Measurements from ENCODE around the gene NTNG2.

The NTNG2 gene

DNA sequence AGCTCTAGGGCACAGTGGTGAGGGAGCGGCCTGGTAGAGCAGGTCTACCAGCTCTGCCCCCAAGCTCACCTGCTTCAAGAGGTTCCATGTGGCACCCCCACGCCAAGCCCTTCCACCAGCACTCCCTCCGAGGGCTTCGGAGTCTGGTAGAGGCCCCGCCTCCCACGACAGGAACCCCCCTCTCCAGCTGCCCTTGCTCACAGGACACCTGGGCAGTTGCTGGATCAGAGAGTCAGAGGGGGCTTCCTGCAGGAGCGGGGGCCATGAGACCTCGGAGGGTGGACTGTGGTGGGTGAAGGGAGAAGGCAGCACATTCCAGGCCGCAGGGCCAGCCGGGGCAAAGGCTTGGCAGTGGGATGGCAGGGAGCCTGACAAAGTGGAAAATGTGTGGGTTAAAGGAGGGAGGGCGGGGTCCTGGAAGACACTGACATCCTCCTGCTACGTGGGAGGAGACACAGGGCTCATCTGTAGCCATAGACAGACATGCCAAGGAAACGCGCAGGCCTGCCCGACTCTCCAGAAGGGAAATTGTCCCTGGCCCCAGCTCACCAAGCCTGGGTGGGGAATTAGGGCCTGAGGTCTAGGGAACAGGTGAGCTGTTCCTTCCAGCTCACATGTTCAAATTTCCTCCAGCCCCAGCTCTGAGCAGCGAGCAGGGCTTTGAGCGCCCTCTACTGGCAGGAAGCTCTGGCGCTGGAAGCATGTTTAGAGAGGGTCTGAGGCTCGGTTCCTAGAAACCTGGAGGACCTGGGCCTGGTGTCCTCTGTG lies 74.2 kb downstream of the NTNG2 start:
- H3K4me3 ChIP-seq (ENCODE audit: extremely low read depth, insufficient read depth, low read length, poor library complexity, severe bottlenecking): no peak overlapping the region
- WGBS, 2 experiments (ENCODE audit: insufficient coverage in 2 of 2): 52 to 54% methylated on average over 11 to 14 of the region's 19 CpGs
- H3K9me3 ChIP-seq (ENCODE audit: control insufficient read depth, low read length): no peaks in the 10 kb centered on the region
- H3K36me3 ChIP-seq (ENCODE audit: control insufficient read depth, insufficient read depth, low read length): no peaks in the 10 kb centered on the region
- H3K4me1 ChIP-seq (ENCODE audit: control insufficient read depth, insufficient read depth, low read length, poor library complexity, severe bottlenecking): no peaks in the 10 kb centered on the region
- H3K27ac ChIP-seq (ENCODE audit: low read depth, low read length, severe bottlenecking): no peak overlapping the region

GRCh38 chr9:132236662-132237311 lies 74.9 kb downstream of the NTNG2 start:
- Histone ChIP-seq H3K27ac (ENCODE audit: low read depth, low read length, severe bottlenecking) (no peak overlapping the region), H3K4me1 (ENCODE audit: control insufficient read depth, insufficient read depth, low read length, poor library complexity, severe bottlenecking) (no peaks in the 10 kb centered on the region), H3K9me3 (ENCODE audit: control insufficient read depth, low read length) (no peaks in the 10 kb centered on the region), H3K36me3 (ENCODE audit: control insufficient read depth, insufficient read depth, low read length) (no peaks in the 10 kb centered on the region), H3K4me3 (ENCODE audit: extremely low read depth, insufficient read depth, low read length, poor library complexity, severe bottlenecking) (no peak overlapping the region)
- WGBS, 2 experiments (ENCODE audit: insufficient coverage in 2 of 2): 71% methylated on average over 16 to 17 of the region's 18 CpGs

GRCh38 chr9:132237481-132237880 lies 75.6 kb downstream of the NTNG2 start:
- no peaks in the 10 kb centered on the region for H3K36me3 ChIP-seq (ENCODE audit: control insufficient read depth, insufficient read depth, low read length)
- no peaks in the 10 kb centered on the region for H3K9me3 ChIP-seq (ENCODE audit: control insufficient read depth, low read length)
- no peak overlapping the region for H3K27ac ChIP-seq (ENCODE audit: low read depth, low read length, severe bottlenecking)
- no peaks in the 10 kb centered on the region for H3K4me1 ChIP-seq (ENCODE audit: control insufficient read depth, insufficient read depth, low read length, poor library complexity, severe bottlenecking)
- H3K4me3 ChIP-seq (ENCODE audit: extremely low read depth, insufficient read depth, low read length, poor library complexity, severe bottlenecking): no peak overlapping the region
- 80 to 90% methylated on average over 6 to 8 of the region's 9 CpGs for WGBS, 2 experiments (ENCODE audit: insufficient coverage in 2 of 2)

- 83 to 91% methylated on average over 16 to 19 of the region's 22 CpGs for WGBS, 2 experiments (ENCODE audit: insufficient coverage in 2 of 2)
- H3K4me3 ChIP-seq (ENCODE audit: extremely low read depth, insufficient read depth, low read length, poor library complexity, severe bottlenecking): no peak overlapping the region
- no peak overlapping the region for H3K27ac ChIP-seq (ENCODE audit: low read depth, low read length, severe bottlenecking)
- peaks cover 2% of the 10 kb centered on the region for H3K4me1 ChIP-seq (ENCODE audit: control insufficient read depth, insufficient read depth, low read length, poor library complexity, severe bottlenecking)
- H3K9me3 ChIP-seq (ENCODE audit: control insufficient read depth, low read length): no peaks in the 10 kb centered on the region
- H3K36me3 ChIP-seq (ENCODE audit: control insufficient read depth, insufficient read depth, low read length): no peaks in the 10 kb centered on the region
Observed at GRCh38 chr9:132238026-132238972, 76.4 kb downstream of the NTNG2 start.

GRCh38 chr9:132238992-132239391 lies 77.1 kb downstream of the NTNG2 start:
- 83 to 86% methylated on average over 19 of the region's 19 CpGs for WGBS, 2 experiments (ENCODE audit: insufficient coverage in 2 of 2)
- Histone ChIP-seq H3K36me3 (ENCODE audit: control insufficient read depth, insufficient read depth, low read length) (no peaks in the 10 kb centered on the region), H3K27ac (ENCODE audit: low read depth, low read length, severe bottlenecking) (no peak overlapping the region), H3K9me3 (ENCODE audit: control insufficient read depth, low read length) (no peaks in the 10 kb centered on the region), H3K4me1 (ENCODE audit: control insufficient read depth, insufficient read depth, low read length, poor library complexity, severe bottlenecking) (peaks cover 5% of the 10 kb centered on the region), H3K4me3 (ENCODE audit: extremely low read depth, insufficient read depth, low read length, poor library complexity, severe bottlenecking) (no peak overlapping the region)

DNA sequence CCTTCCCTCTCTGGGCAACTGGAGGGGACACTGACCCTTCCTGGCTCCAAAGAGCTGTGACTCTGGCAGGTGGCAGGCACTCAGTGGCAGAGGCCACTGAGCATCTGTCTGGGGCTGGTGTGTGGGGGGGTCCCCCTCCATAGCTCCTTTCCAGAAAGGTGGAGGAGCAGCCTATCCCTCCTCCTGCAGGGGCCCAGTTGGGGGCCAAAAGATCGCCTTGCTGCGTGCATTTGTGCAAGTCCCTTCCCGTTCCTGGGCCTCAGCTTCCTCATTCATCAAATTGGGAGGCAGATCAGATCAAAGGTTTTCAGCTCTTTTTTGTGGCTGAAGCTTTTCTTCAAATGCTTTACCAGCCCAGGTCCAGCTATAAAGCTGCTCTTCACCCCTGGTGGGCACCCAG lies 77.7 kb downstream of the NTNG2 start:
- WGBS, 2 experiments (ENCODE audit: insufficient coverage in 2 of 2): 61 to 62% methylated on average over 3 of the region's 3 CpGs
- H3K36me3 ChIP-seq (ENCODE audit: control insufficient read depth, insufficient read depth, low read length): no peaks in the 10 kb centered on the region
- H3K27ac ChIP-seq (ENCODE audit: low read depth, low read length, severe bottlenecking): no peak overlapping the region
- H3K4me3 ChIP-seq (ENCODE audit: extremely low read depth, insufficient read depth, low read length, poor library complexity, severe bottlenecking): no peak overlapping the region
- peaks cover 5% of the 10 kb centered on the region for H3K4me1 ChIP-seq (ENCODE audit: control insufficient read depth, insufficient read depth, low read length, poor library complexity, severe bottlenecking)
- no peaks in the 10 kb centered on the region for H3K9me3 ChIP-seq (ENCODE audit: control insufficient read depth, low read length)

DNA sequence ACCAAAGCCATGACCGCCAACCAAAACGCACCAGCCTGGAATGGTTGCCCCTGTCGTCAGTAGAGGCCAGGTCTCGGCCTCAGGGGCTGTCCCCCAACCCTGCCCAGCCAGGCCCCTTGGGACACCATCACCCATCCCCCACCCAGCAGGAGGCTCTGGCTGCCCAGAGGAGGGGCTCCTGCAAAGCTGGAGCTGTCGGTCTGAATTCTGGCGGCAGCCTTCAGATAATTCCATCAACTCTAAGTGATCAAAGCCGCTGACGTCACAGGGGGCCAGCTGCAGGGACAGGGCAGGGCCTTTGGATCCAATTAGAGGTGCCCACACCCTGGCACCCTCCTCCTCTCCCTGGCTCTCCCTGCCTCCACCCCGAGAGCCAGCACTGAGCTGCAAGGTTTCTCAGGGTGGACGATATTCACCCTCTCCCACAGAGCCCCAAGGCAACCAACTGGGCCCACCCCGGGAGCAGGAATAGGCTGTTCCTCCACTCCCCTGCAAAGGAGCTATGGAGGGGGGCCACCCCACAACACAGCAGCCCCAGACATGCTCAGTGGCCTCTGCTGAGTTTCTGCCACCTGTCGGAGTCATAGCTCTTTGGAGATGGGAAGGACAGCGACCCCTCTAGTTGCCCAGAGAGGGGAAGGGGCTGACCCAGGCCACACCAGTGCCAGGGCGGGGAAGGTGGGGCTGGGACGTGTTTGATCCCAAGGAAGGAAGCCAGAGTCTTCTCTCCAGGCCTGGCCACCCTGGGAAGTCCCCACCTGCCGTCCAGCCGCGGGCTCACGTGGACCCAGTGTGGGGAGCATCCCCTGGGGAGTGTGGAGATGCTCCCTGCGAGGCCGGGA lies 78.4 kb downstream of the NTNG2 start:
- H3K36me3 ChIP-seq (ENCODE audit: control insufficient read depth, insufficient read depth, low read length): no peaks in the 10 kb centered on the region
- H3K4me3 ChIP-seq (ENCODE audit: extremely low read depth, insufficient read depth, low read length, poor library complexity, severe bottlenecking): peak overlapping the region; percentile 39
- peaks cover 9% of the 10 kb centered on the region for H3K4me1 ChIP-seq (ENCODE audit: control insufficient read depth, insufficient read depth, low read length, poor library complexity, severe bottlenecking)
- no peaks in the 10 kb centered on the region for H3K9me3 ChIP-seq (ENCODE audit: control insufficient read depth, low read length)
- WGBS, 2 experiments (ENCODE audit: insufficient coverage in 2 of 2): 50 to 51% methylated on average over 17 of the region's 21 CpGs
- H3K27ac ChIP-seq (ENCODE audit: low read depth, low read length, severe bottlenecking): no peak overlapping the region

DNA sequence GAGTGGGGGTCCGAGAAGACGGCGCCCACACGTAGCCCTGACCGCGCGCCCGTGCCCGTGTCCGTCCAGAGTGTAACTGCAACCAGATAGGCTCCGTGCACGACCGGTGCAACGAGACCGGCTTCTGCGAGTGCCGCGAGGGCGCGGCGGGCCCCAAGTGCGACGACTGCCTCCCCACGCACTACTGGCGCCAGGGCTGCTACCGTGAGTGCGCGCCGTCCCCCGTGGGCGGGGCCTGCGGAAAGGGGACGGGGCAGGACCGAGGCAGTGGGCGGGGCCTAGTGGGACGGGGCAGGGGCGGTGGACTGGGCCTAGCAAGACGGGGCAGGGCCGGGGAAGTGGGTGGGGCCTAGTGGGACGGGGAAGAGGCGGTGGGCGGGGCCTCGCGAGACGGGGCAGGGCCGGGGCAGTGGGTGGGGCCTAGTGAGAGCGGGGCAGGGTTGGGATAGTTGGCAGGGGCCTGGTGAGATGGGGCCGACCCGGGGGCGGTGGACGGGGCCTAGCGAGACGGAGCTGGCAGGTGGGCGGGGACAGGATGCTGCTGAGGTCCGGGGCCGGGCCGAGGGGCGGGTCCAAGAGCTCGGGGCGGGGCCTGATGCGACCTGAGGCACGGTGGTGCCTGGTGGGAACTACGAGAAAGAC lies 79.1 kb downstream of the NTNG2 start:
- H3K27ac ChIP-seq (ENCODE audit: low read depth, low read length, severe bottlenecking): no peak overlapping the region
- WGBS, 2 experiments (ENCODE audit: insufficient coverage in 2 of 2): 6 to 10% methylated on average over 31 to 52 of the region's 63 CpGs
- H3K4me3 ChIP-seq (ENCODE audit: extremely low read depth, insufficient read depth, low read length, poor library complexity, severe bottlenecking): peak overlapping the region; percentile 39
- peaks cover 9% of the 10 kb centered on the region for H3K4me1 ChIP-seq (ENCODE audit: control insufficient read depth, insufficient read depth, low read length, poor library complexity, severe bottlenecking)
- no peaks in the 10 kb centered on the region for H3K9me3 ChIP-seq (ENCODE audit: control insufficient read depth, low read length)
- no peaks in the 10 kb centered on the region for H3K36me3 ChIP-seq (ENCODE audit: control insufficient read depth, insufficient read depth, low read length)

- Histone ChIP-seq H3K4me3 (ENCODE audit: extremely low read depth, insufficient read depth, low read length, poor library complexity, severe bottlenecking) (peak overlapping the region; percentile 39), H3K27ac (ENCODE audit: low read depth, low read length, severe bottlenecking) (no peak overlapping the region), H3K4me1 (ENCODE audit: control insufficient read depth, insufficient read depth, low read length, poor library complexity, severe bottlenecking) (peaks cover 9% of the 10 kb centered on the region), H3K9me3 (ENCODE audit: control insufficient read depth, low read length) (no peaks in the 10 kb centered on the region), H3K36me3 (ENCODE audit: control insufficient read depth, insufficient read depth, low read length) (no peaks in the 10 kb centered on the region)
- 1% methylated on average over 22 to 29 of the region's 33 CpGs for WGBS, 2 experiments (ENCODE audit: insufficient coverage in 2 of 2)
Observed at GRCh38 chr9:132241483-132241839, 79.6 kb downstream of the NTNG2 start.

Measured in mesodermal cell (in vitro differentiated cells).